Measurements from ENCODE around the gene SLIT1. TPM values are rescaled to one million over a fixed set of nuclear protein-coding genes. Genes with fewer than 3 reads are reported as not detected.

Gene SLIT1
- total RNA-seq, 1 donor from 2014 or later: 0.16 TPM

- ATAC-seq (ENCODE audit: poor library complexity) (no peak), DNase-seq (no peak)
- intact Hi-C loops (cut with DNase I): no loop called here
Observed at GRCh38 chr10:97150616-97151015, 35.1 kb downstream of the SLIT1 start.

GRCh38 chr10:97150013-97150595 is 35.7 kb downstream of the SLIT1 start:
- DNase-seq: no peak
- ATAC-seq (ENCODE audit: poor library complexity): no peak
- intact Hi-C loops (cut with DNase I): no loop called here

- DNase-seq (no peak), ATAC-seq (ENCODE audit: poor library complexity) (no peak)
- intact Hi-C loops (cut with DNase I): no loop called here
Observed at GRCh38 chr10:97149079-97149531, 36.7 kb downstream of the SLIT1 start.

GRCh38 chr10:97144297-97144696 is 41.5 kb downstream of the SLIT1 start:
- DNase-seq (no peak), ATAC-seq (ENCODE audit: poor library complexity) (no peak)
- intact Hi-C loops (cut with DNase I): no loop called here

- intact Hi-C loops (cut with DNase I): no loop called here
- DNase-seq (no peak), ATAC-seq (ENCODE audit: poor library complexity) (no peak)
Observed at GRCh38 chr10:97142834-97143233, 42.9 kb downstream of the SLIT1 start.

- DNase-seq: no peak
- intact Hi-C loops (cut with DNase I): no loop called here
Observed at GRCh38 chr10:97140902-97141745, 44.6 kb downstream of the SLIT1 start.

GRCh38 chr10:97140049-97140846 is 45.5 kb downstream of the SLIT1 start:
- intact Hi-C loops (cut with DNase I): no loop called here
- DNase-seq: no peak
- ATAC-seq (ENCODE audit: poor library complexity): no peak

More at GRCh38 chr10:97140902-97141745, 44.6 kb downstream of the SLIT1 start:
- no peak for ATAC-seq (ENCODE audit: poor library complexity)

GRCh38 chr10:97139651-97140048 is 46.1 kb downstream of the SLIT1 start:
- ATAC-seq (ENCODE audit: poor library complexity): no peak

GRCh38 chr10:97138846-97139245 is 46.9 kb downstream of the SLIT1 start:
- intact Hi-C loops (cut with DNase I): no loop called here
- no peak for DNase-seq

More at GRCh38 chr10:97139651-97140048, 46.1 kb downstream of the SLIT1 start:
- intact Hi-C loops (cut with DNase I): no loop called here
- DNase-seq: no peak

GRCh38 chr10:97138174-97138573 is 47.6 kb downstream of the SLIT1 start:
- intact Hi-C loops (cut with DNase I): no loop called here
- DNase-seq (no peak), ATAC-seq (ENCODE audit: poor library complexity) (no peak)

More at GRCh38 chr10:97138846-97139245, 46.9 kb downstream of the SLIT1 start:
- peak; percentile 94 for ATAC-seq (ENCODE audit: poor library complexity)

GRCh38 chr10:97136756-97137155 is 49.0 kb downstream of the SLIT1 start:
- ATAC-seq (ENCODE audit: poor library complexity) (no peak), DNase-seq (no peak)
- intact Hi-C loops (cut with DNase I): no loop called here

- ATAC-seq (ENCODE audit: poor library complexity) (no peak), DNase-seq (no peak)
- intact Hi-C loops (cut with DNase I): no loop called here
Observed at GRCh38 chr10:97135464-97135863, 50.3 kb downstream of the SLIT1 start.

- ATAC-seq (ENCODE audit: poor library complexity) (no peak), DNase-seq (no peak)
Observed at GRCh38 chr10:97134983-97135382, 50.8 kb downstream of the SLIT1 start.

GRCh38 chr10:97134110-97134509 is 51.6 kb downstream of the SLIT1 start:
- no peak for DNase-seq
- intact Hi-C loops (cut with DNase I): no loop called here
- ATAC-seq (ENCODE audit: poor library complexity): no peak

More at GRCh38 chr10:97134983-97135382, 50.8 kb downstream of the SLIT1 start:
- intact Hi-C loops (cut with DNase I): no loop called here

GRCh38 chr10:97132273-97132672 is 53.5 kb downstream of the SLIT1 start:
- DNase-seq: no peak

GRCh38 chr10:97131666-97132065 is 54.1 kb downstream of the SLIT1 start:
- no peak for DNase-seq
- no peak for ATAC-seq (ENCODE audit: poor library complexity)
- intact Hi-C loops (cut with DNase I): no loop called here

More at GRCh38 chr10:97132273-97132672, 53.5 kb downstream of the SLIT1 start:
- intact Hi-C loops (cut with DNase I): no loop called here
- ATAC-seq (ENCODE audit: poor library complexity): no peak

- intact Hi-C loops (cut with DNase I): no loop called here
- ATAC-seq (ENCODE audit: poor library complexity) (no peak), DNase-seq (no peak)
Observed at GRCh38 chr10:97131181-97131628, 54.6 kb downstream of the SLIT1 start.

GRCh38 chr10:97129666-97130065 is 56.1 kb downstream of the SLIT1 start:
- DNase-seq (no peak), ATAC-seq (ENCODE audit: poor library complexity) (no peak)
- intact Hi-C loops (cut with DNase I): no loop called here

- no peak for DNase-seq
- ATAC-seq (ENCODE audit: poor library complexity): no peak
- intact Hi-C loops (cut with DNase I): no loop called here
Observed at GRCh38 chr10:97128516-97129154, 57.1 kb downstream of the SLIT1 start.
